Endometrial microvascular endothelial cells (primary cell): ENCODE data around the gene DDA1. TPM values are rescaled to one million over a fixed set of nuclear protein-coding genes. Genes with fewer than 3 reads are reported as not detected.
"Not testable (repeated sequence)": the region's sequence is repeated elsewhere in the genome, so short reads cannot be mapped to it uniquely, and the experiment has no call there.

ENCODE experiments used
- in situ Hi-C: cut with HindIII; loops from 2 replicates; pipeline ENCODE4 v1.10.0; 2017; ENCODE audit warnings: low sequenced_read_pairs, low pct_unique_long_range_greater_than_20kb; ENCODE audit errors: inconsistent ontology term
- total RNA-seq: library from RNA; depleted of rRNA; stranded (reverse); fragments of >200 nt; gene quantifications from one replicate; pipeline ENCODE4 v1.2.3, GENCODE V29; 2015; ENCODE audit errors: inconsistent ontology term

Gene DDA1
- total RNA-seq, 1 donor from 2014 or later: 48.1 TPM

GRCh38 chr19:17285415-17286135 lies 23.8 kb upstream of the DDA1 start:
- in situ Hi-C loops: no loop called here

- in situ Hi-C loops: no loop called here
Measured at GRCh38 chr19:17286263-17286662, 23.1 kb upstream of the DDA1 start.

GRCh38 chr19:17286752-17287151 lies 22.6 kb upstream of the DDA1 start:
- in situ Hi-C loops: no loop called here

GRCh38 chr19:17289489-17289888 lies 19.9 kb upstream of the DDA1 start:
- in situ Hi-C loops: no loop called here

- in situ Hi-C loops: no loop called here
Measured at GRCh38 chr19:17292301-17293074, 16.9 kb upstream of the DDA1 start.

GRCh38 chr19:17293605-17294004 lies 15.8 kb upstream of the DDA1 start:
- in situ Hi-C loops: no loop called here

- in situ Hi-C loops: no loop called here
Measured at GRCh38 chr19:17294051-17294891, 15.1 kb upstream of the DDA1 start.

GRCh38 chr19:17295551-17295950 lies 13.8 kb upstream of the DDA1 start:
- in situ Hi-C loops: not testable (repeated sequence)

- in situ Hi-C loops: no loop called here
Measured at GRCh38 chr19:17296273-17296672, 13.1 kb upstream of the DDA1 start.

- in situ Hi-C loops: no loop called here
Measured at GRCh38 chr19:17296976-17297375, 12.4 kb upstream of the DDA1 start.

- in situ Hi-C loops: no loop called here
Measured at GRCh38 chr19:17300992-17301619, 8.3 kb upstream of the DDA1 start.

- in situ Hi-C loops: no loop called here
Measured at GRCh38 chr19:17302391-17303166, 6.8 kb upstream of the DDA1 start.

GRCh38 chr19:17303167-17303939 lies 6.0 kb upstream of the DDA1 start, which contains the start of gene ABHD8:
Gene ABHD8 (minus strand): TSS chr19:17303425. CDS start chr19:17301616, 1,809 bp downstream.
- in situ Hi-C loops: no loop called here

GRCh38 chr19:17303940-17304267 lies 5.5 kb upstream of the DDA1 start:
- in situ Hi-C loops: no loop called here

- in situ Hi-C loops: no loop called here
Measured at GRCh38 chr19:17304386-17305215, 4.8 kb upstream of the DDA1 start.

GRCh38 chr19:17305216-17305516 lies 4.2 kb upstream of the DDA1 start:
- in situ Hi-C loops: no loop called here
